PC-9 (cell line): ENCODE data around the gene LDLRAD3. TPM values are rescaled to one million over a fixed set of nuclear protein-coding genes. Genes with fewer than 3 reads are reported as not detected.

Source experiments
- BruUV-seq: library from RNA; stranded (reverse); fragments of 400-500 nt; replicated peaks from 2 replicates; lab custom pipeline; 2021; lab: Mats Ljungman, UMichigan
- CTCF ChIA-PET: fragments of 300-600 bp; sonication (Branson Sonifier 250); formaldehyde crosslinking; loops from one replicate; lab custom pipeline; 2022; ENCODE audit warnings: antibody characterized with exemption; lab: Charles Lee
- POLR2A ChIA-PET: fragments of 300-600 bp; sonication (Branson Sonifier 250); formaldehyde crosslinking; loops from one replicate; lab custom pipeline; 2022; ENCODE audit warnings: antibody characterized with exemption; ENCODE audit not compliant: unreplicated experiment; lab: Charles Lee
- DNase-seq, 2 experiments: peaks; one replicate each; pipeline versions ENCODE4 v3.0.0 to v3.0.0-alpha.2; 2015 to 2022; ENCODE audit warnings: mixed read lengths in 1 of 2
- H2AFZ ChIP-seq: fragments of 200-600 bp; sonication (generic); 2 replicates; pipeline ENCODE4 v1.8.1; 2017; ENCODE audit warnings: antibody characterized with exemption
- H3F3A ChIP-seq: fragments of 200-600 bp; sonication (generic); 2 replicates; pipeline ENCODE4 v1.8.1; 2017; ENCODE audit warnings: antibody characterized with exemption, mild to moderate bottlenecking, low read depth; ENCODE audit not compliant: insufficient read depth
- H3K27ac ChIP-seq: fragments of 200-600 bp; sonication (generic); 2 replicates; pipeline ENCODE4 v1.6.1; 2016; ENCODE audit warnings: mixed run types
- H3K27me3 ChIP-seq: fragments of 200-600 bp; sonication (generic); 2 replicates; pipeline ENCODE4 v1.6.1; 2016; ENCODE audit warnings: low read depth, mixed run types; ENCODE audit not compliant: insufficient read depth
- H3K36me3 ChIP-seq: fragments of 200-600 bp; sonication (generic); 2 replicates; pipeline ENCODE4 v1.6.1; 2016; ENCODE audit warnings: low read depth, mixed run types
- H3K4me1 ChIP-seq: fragments of 200-600 bp; sonication (generic); replicated peaks from 2 replicates; pipeline ENCODE4 v1.6.1; 2016; ENCODE audit warnings: mixed run types; ENCODE audit not compliant: insufficient read depth
- H3K4me2 ChIP-seq: fragments of 200-600 bp; sonication (generic); 2 replicates; pipeline ENCODE4 v1.6.1; 2017; ENCODE audit warnings: mixed run types
- H3K4me3 ChIP-seq: fragments of 200-600 bp; sonication (generic); 2 replicates; pipeline ENCODE4 v1.6.1; 2016; ENCODE audit warnings: mixed run types
- H3K79me2 ChIP-seq: fragments of 200-600 bp; sonication (generic); 2 replicates; pipeline ENCODE4 v1.6.1; 2017; ENCODE audit warnings: low read depth, mixed run types
- H3K9me2 ChIP-seq: fragments of 200-600 bp; sonication (generic); 2 replicates; pipeline ENCODE4 v1.8.1; 2017; ENCODE audit warnings: mild to moderate bottlenecking; ENCODE audit not compliant: insufficient read depth
- H3K9me3 ChIP-seq: fragments of 200-600 bp; sonication (generic); 2 replicates; pipeline ENCODE4 v1.8.1; 2016; ENCODE audit warnings: low read depth; ENCODE audit not compliant: insufficient read depth
- H4K20me1 ChIP-seq: fragments of 200-600 bp; sonication (generic); 2 replicates; pipeline ENCODE4 v1.8.1; 2017; ENCODE audit not compliant: insufficient read depth
- EZH2 ChIP-seq: fragments of 200-600 bp; sonication (generic); IDR thresholded peaks from 2 replicates; pipeline ENCODE4 v1.8.0; 2017; ENCODE audit warnings: antibody characterized with exemption, low read depth
- intact Hi-C: fragments of 100-400 bp; cut with micrococcal nuclease; formaldehyde crosslinking; loops from one replicate; pipeline ENCODE4 v1.10.0; 2022; ENCODE audit not compliant: unreplicated experiment
- total RNA-seq: library from RNA; stranded (reverse); gene quantifications from 2 replicates; pipeline ENCODE4 v1.2.3, GENCODE V29; 2021
- TF ChIP-seq, protein P1 (sequence below): fragments of 200-600 bp; sonication (generic); conservative IDR thresholded peaks from 2 replicates; pipeline ENCODE4 v1.6.1; 2017; ENCODE audit warnings: mixed run types, antibody characterized with exemption, mild to moderate bottlenecking, moderate library complexity

The LDLRAD3 gene
- total RNA-seq, 1 experiment from 2014 or later = 15.9 TPM

DNA sequence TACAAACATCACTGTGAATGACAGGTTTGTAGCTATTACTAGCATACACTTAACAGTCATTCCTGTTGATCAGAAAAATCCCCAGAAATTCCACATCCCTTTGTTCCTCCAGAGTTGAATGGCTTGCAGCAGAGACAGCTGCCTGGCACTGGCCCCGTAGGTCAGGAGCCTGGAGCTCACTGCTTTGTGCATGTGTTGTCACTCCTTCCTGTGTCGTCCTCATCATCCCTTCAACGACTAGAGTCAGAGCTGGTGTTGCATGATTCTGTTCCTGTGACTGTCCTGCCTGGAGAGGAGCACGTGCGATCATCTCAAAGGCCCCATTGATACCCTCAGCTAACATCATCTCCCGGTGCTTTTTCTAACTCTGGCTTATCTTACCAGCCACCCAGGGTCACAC lies 58.3 kb downstream of the LDLRAD3 start:
- peaks cover 20% of the 10 kb centered on the region; the same call in 1 of the 2 replicates for H3K9me3 ChIP-seq
- no peak overlapping the region for H3K4me2 ChIP-seq
- no peaks in the 10 kb centered on the region; the same call in 1 of the 2 replicates for H4K20me1 ChIP-seq
- no peak overlapping the region for H3K27ac ChIP-seq
- no peaks in the 10 kb centered on the region for H3K27me3 ChIP-seq
- no peaks in the 10 kb centered on the region for H3K36me3 ChIP-seq
- H3K9me2 ChIP-seq = no peaks in the 10 kb centered on the region
- peaks cover 14% of the 10 kb centered on the region; the same call in 1 of the 2 replicates for H3F3A ChIP-seq
- H3K79me2 ChIP-seq = peaks cover 29% of the 10 kb centered on the region
- POLR2A ChIA-PET = interaction anchor here (0.6 kb wide), 1 partner anchor 25 kb away, joined by 3 read pairs; no protein-coding TSS in a partner anchor
- no peak for TF ChIP-seq EZH2
- TF ChIP-seq, protein P1, sequence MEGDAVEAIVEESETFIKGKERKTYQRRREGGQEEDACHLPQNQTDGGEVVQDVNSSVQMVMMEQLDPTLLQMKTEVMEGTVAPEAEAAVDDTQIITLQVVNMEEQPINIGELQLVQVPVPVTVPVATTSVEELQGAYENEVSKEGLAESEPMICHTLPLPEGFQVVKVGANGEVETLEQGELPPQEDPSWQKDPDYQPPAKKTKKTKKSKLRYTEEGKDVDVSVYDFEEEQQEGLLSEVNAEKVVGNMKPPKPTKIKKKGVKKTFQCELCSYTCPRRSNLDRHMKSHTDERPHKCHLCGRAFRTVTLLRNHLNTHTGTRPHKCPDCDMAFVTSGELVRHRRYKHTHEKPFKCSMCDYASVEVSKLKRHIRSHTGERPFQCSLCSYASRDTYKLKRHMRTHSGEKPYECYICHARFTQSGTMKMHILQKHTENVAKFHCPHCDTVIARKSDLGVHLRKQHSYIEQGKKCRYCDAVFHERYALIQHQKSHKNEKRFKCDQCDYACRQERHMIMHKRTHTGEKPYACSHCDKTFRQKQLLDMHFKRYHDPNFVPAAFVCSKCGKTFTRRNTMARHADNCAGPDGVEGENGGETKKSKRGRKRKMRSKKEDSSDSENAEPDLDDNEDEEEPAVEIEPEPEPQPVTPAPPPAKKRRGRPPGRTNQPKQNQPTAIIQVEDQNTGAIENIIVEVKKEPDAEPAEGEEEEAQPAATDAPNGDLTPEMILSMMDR = no peak
- H3K4me1 ChIP-seq = peaks cover 20% of the 10 kb centered on the region
- no peak overlapping the region for H3K4me3 ChIP-seq
- intact Hi-C loops = no loop called here
- no TSS peak for BruUV-seq
- DNase-seq = no peak
- CTCF ChIA-PET = no interaction called here
- no peak overlapping the region for H2AFZ ChIP-seq

- CTCF ChIA-PET = no interaction called here
- Histone ChIP-seq H3K9me2 (no peaks in the 10 kb centered on the region), H3K27ac (no peak overlapping the region), H3K4me1 (peaks cover 26% of the 10 kb centered on the region), H2AFZ (no peak overlapping the region), H3K27me3 (no peaks in the 10 kb centered on the region), H3K79me2 (peaks cover 33% of the 10 kb centered on the region), H3K9me3 (peaks cover 20% of the 10 kb centered on the region; the same call in 1 of the 2 replicates), H3F3A (peaks cover 20% of the 10 kb centered on the region; the same call in 1 of the 2 replicates), H3K4me2 (no peak overlapping the region), H3K36me3 (no peaks in the 10 kb centered on the region), H3K4me3 (no peak overlapping the region), H4K20me1 (no peaks in the 10 kb centered on the region; the same call in 1 of the 2 replicates)
- intact Hi-C loops = no loop called here
- POLR2A ChIA-PET = no interaction called here
- no TSS peak for BruUV-seq
- DNase-seq = no peak
- TF ChIP-seq, protein P1 = no peak
- TF ChIP-seq EZH2 = no peak
Measured at GRCh38 chr11:36002796-36003195, 58.9 kb downstream of the LDLRAD3 start.

- intact Hi-C loops = no loop called here
- no peak overlapping the region for H2AFZ ChIP-seq
- peak overlapping the region; percentile 35; the same call in 1 of the 2 replicates for H3K27ac ChIP-seq
- no peak for DNase-seq
- no peaks in the 10 kb centered on the region for H3K9me2 ChIP-seq
- H3K4me1 ChIP-seq = peaks cover 47% of the 10 kb centered on the region
- peaks cover 56% of the 10 kb centered on the region for H3K79me2 ChIP-seq
- H3F3A ChIP-seq = peaks cover 31% of the 10 kb centered on the region
- no peak overlapping the region for H3K4me3 ChIP-seq
- ChIA-PET CTCF (no interaction called here), POLR2A (no interaction called here)
- H3K36me3 ChIP-seq = no peaks in the 10 kb centered on the region
- peak overlapping the region; percentile 39; the same call in 1 of the 2 replicates for H3K4me2 ChIP-seq
- no peaks in the 10 kb centered on the region; the same call in 1 of the 2 replicates for H4K20me1 ChIP-seq
- H3K27me3 ChIP-seq = no peaks in the 10 kb centered on the region
- TF ChIP-seq, protein P1 = no peak
- TF ChIP-seq EZH2 = no peak
- no TSS peak for BruUV-seq
- peaks cover 20% of the 10 kb centered on the region; the same call in 1 of the 2 replicates for H3K9me3 ChIP-seq
Measured at GRCh38 chr11:36006556-36006955, 62.7 kb downstream of the LDLRAD3 start.
